NCI-H526 treated with DMSO at 0.1 percent for 48 hours (cell line): ENCODE data around the gene CALN1.

Source experiments
- DNase-seq: peaks from one replicate; lab custom pipeline; 2025; lab: John Stamatoyannopoulos, UW

Gene CALN1

DNA sequence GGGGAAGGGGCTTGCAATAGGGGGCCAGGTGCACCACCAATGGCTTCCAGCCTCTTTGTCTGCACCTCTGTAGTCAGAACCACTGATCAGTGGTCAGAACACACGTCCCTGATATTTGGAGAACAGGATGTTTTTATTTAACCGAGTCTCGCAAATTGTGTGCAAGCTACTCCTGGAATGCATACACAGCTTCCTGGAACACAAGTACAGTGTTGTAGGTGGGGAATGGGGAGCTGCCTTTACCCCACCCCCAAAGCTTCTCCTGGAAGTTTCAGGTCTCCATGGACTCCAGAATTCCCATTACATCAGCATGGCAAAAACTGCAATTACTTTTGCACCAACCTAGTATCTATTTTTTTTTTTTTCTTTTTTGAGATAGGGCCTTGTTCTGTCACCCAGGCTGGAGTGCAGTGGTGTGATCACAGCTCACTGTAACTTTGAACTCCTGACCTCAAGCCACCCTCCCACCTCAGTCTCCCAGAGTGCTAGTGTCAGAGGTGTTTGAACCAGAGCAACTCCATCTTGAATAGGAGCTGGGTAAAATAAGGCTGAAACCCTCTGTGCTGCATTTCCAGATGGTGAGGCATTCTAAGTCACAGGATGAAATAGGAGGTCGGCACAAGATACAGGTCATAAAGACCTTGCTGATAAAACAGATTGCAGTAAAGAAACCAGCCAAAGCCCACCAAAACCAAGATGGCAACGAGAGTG is 374.0 kb downstream of the CALN1 start:
- DNase-seq = no peak

- DNase-seq = no peak
Measured at GRCh38 chr7:72037516-72037915, 374.6 kb downstream of the CALN1 start.

DNA sequence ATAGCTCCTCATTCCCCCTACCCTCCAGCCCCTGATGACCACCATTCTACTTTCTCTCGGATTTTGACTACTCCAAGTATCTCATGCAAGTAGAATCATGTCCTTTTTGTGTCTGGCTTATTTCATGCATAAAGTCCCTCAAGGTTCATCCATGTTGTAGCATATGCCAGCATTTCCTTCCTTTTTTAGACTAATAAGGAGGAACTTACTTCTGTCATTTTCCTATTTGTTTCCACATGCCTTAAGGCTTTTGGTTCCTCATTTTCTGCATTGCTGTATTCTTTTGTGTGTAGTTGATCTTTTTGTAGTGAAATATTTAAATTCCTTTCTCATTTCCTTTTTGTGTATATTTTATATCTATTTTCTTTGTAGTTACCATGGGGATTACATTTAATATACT is 376.9 kb downstream of the CALN1 start:
- DNase-seq = no peak

DNA sequence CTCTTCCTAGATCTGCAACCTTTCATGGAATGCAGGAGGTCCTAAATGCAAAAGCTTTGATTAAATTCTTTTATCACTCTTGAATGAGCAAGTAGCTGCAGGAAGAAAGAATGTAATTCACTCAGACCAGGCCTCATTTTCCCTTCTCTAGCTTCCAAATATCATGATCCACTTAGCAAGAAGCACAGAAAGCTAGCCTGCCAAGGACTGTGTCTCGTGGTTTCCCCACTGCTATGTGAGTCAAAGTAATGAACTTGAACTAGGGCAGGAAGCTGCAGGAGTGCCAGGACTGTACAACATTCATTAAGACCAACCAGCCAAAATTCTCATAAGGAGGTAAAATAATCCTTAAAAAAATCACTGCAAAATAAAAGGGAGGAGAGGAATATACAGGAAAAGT is 379.2 kb downstream of the CALN1 start:
- no peak for DNase-seq

DNA sequence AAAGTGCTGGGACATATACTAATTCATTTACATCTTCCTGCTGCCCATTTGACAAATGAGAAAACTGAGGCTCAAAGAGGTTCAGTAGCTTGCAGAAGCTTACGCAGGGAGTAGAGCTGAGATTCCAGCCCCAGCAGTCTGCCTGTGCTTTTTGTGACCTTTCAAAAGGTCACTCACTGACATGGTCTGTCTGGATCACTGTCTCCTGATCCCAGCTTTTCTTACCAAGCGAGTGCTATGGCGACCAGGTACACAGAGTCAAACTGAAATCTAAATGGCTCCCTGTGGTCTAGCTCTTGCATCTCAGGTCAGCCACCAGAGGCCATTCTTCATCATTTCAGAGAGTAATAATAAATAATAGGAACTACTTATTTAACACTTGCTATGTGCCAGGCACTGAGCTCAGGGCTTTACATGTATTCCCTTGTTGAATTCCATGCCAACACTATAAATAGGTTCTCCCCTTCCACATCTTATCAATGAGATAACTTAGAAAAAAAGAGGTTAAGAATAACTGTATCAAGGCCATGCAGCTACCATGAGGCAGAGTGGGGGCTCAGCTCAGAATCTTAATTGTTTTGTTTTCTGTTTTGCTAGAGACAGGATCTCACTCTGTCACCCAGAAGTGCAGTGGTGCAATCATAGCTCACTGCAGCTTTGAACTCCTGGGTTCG is 381.0 kb downstream of the CALN1 start:
- no peak for DNase-seq

DNA sequence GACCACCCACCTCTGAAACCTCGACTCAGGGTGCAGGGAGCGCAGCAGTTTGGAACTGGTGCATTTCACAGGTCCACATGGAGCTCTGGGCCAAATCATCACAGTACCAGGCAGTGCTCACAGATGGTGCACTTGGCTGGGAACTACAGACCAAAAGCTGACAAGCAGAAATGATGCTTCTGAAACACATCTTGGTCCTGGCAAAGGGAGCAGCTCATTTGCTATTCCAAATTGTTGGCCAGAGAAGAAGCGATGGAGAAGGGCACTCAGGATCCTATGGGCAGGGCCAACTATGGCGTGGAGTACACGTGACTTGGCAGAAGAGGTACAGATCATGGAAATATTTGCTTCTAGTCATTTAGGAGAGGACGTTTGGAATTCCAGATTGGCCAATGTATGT is 383.9 kb downstream of the CALN1 start:
- no peak for DNase-seq

- DNase-seq = no peak
Measured at GRCh38 chr7:72025381-72025960, 386.7 kb downstream of the CALN1 start.

DNA sequence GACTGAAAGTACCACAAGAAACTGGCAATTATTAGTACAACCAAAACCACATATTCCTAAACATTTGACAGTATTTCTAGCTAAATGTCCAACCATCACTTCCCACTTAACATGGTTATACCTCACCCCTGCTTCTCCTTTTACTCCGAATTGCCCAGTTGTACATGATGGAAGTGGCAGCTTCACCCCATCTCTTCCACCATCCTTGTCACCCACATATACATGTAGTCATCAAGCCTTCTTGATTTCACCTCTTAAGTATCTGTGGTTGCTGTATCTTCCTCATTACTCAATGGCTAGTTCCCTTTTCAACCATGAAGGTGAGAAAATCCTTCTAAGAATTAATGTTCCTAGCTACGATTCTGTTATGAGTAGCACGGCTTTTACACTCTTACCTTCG is 388.2 kb downstream of the CALN1 start:
- DNase-seq = no peak

GRCh38 chr7:72021716-72022115 is 390.4 kb downstream of the CALN1 start:
- DNase-seq = no peak

- DNase-seq = no peak
Measured at GRCh38 chr7:72020311-72020710, 391.8 kb downstream of the CALN1 start.

DNA sequence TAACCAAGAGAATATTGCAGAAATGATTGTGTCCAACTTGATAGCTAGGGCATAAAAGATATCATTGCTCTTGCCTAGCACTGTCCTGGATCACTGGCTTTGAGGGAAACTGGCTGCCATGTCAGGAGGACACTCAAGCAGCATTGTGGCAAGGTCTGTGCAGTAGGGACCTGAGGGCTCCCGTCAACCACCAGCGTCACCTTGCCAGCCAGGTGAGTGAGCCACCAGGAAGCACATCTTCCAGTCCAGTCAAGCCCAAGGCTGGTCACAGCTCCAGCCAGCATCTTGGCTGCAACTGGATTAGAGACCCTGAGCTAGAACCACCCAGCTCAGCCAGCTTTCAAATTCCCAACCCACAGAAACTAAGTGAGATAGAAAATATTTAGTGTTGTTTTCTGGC is 392.7 kb downstream of the CALN1 start:
- no peak for DNase-seq

DNA sequence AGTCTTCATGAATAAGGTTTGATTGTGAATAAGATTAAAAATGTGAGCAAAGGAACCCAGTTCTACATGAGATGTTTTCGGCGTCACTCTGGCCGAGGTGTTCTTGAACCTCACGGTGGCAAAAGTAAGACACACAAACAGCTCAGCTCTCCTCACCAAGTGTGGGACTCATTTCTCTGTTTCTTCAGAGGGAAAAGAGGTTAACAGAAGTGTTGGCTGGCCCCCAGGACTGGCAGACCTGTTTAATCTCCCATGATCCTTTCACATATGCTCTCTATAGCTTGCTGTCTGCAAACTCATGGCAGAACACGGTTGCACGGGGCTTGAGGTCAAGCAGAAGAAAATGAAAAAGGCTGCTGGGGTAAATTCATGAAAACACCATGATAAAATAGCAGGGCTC is 394.4 kb downstream of the CALN1 start:
- DNase-seq = no peak

DNA sequence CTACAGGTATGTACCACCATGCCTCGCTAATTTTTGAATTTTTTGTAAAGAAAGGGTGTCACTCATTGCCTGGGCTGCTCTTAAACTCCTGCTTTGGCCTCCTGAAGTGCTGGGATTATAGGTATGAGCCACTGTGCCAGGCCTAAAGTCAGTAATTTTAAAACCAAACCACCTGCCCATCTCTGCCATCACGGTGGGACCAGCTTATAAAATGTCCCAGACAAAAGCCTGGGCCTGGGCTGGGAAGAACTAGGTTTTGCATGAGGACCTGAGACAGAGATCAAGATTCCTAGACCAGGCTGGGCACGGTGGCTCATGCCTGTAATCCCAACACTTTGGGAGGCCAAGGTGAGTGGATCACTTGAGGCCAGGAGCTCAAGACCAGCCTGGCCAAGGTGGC is 395.6 kb downstream of the CALN1 start:
- no peak for DNase-seq

GRCh38 chr7:72015136-72015535 is 397.0 kb downstream of the CALN1 start:
- DNase-seq = no peak

DNA sequence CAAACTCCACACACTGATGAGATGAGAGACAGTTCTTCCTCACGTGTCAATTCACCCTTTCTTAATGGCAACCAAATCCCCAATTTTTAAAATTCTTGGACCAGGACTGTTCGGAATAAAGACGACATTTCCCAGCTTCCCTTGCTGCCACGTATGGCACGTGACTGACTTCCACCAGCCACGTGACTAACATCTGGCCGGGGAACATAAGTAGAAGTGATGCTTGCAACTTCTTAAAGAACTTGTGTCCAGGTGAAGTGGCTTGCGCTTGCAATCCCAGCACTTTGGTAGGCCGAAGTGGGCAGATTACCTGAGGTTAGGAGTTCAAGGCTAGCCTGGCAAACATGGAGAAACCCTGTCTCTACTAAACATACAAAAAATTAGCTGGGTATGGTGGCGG is 405.1 kb downstream of the CALN1 start:
- DNase-seq = no peak

- DNase-seq = no peak
Measured at GRCh38 chr7:72003236-72003635, 408.9 kb downstream of the CALN1 start.

- no peak for DNase-seq
Measured at GRCh38 chr7:71996141-71996540, 416.0 kb downstream of the CALN1 start.

DNA sequence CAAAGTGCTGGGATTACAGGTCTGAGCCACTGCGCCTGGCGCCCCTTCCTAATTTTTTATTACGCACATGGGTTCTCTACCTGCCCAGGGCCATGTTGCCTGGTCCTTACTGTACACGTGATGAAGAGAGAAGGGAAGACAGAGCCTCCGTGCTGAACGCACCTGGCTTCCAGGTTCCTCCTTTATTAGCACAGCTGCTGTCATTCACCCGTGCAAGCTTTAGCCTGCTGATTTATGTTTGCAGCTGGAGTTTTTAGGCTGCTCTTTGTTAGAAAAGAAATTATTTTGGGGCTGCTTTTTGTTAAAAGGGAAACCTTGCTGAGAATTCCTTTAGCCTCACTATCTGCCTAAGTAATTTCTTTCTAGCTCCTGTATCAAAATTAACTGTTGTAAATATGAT is 417.0 kb downstream of the CALN1 start:
- DNase-seq = no peak

DNA sequence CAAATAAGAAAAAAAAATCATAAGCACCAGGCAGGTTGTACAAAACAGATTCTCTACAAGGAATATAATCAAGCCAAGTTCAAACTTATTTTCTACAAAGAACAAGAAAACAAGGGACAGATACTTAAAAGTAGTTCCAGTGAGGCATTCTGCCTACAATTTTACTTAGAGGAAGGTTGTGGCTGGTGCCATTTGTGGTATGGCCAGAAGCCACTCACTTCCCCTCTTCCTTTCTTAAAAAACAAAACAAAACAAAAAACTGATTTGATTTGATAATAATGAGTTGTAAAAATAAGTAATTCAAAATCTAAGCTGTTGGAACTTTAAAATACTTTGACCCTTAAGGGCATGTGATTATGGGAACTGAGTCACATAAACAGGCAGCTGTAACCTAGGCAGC is 420.6 kb downstream of the CALN1 start:
- DNase-seq = no peak

DNA sequence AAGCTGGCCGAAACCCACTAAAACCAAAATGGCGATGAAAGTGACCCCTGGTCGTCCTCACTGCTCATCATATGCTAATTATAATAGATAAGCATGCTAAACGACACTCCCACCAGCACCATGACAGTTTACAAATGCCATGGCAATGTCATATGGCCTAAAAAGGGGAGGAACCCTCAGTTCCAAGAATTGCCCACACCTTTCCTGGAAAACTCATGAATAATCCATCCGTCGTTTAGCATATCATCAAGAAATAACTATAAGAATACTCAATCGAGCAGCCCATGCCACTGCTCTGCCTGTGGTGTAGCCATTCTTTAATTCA is 422.0 kb downstream of the CALN1 start:
- DNase-seq = no peak

DNA sequence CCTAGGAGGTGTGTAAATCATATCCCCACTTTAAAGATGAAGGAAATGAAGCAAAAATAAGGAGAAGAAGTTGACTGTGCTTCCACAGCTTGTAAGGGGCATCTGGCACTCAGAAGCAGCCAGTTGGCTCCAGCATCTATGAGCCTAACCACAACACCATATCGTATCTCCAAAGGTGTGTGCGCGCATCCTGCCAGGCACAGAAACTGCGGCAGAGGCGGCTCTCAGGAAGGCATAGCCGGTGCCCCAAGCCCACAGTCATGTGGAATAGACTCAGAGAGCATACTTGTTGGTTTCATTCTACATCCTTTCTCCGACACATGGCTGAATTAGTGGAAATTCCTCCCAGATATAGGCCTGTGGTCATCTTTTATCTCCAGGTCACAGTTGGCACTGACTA is 423.9 kb downstream of the CALN1 start:
- no peak for DNase-seq

GRCh38 chr7:71987200-71987767 is 424.9 kb downstream of the CALN1 start:
- no peak for DNase-seq

GRCh38 chr7:71984348-71984747 is 427.8 kb downstream of the CALN1 start:
- no peak for DNase-seq
